GM21360 (cell line): ENCODE results near the gene SRPK2.

Experiments used
- ATAC-seq: cut with Tn5 transposase; IDR thresholded peaks from one replicate; pipeline ENCODE4 v1.9.1; 2021; ENCODE audit warnings: mild to moderate bottlenecking, moderate library complexity; ENCODE audit not compliant: unreplicated experiment

SRPK2 gene

DNA sequence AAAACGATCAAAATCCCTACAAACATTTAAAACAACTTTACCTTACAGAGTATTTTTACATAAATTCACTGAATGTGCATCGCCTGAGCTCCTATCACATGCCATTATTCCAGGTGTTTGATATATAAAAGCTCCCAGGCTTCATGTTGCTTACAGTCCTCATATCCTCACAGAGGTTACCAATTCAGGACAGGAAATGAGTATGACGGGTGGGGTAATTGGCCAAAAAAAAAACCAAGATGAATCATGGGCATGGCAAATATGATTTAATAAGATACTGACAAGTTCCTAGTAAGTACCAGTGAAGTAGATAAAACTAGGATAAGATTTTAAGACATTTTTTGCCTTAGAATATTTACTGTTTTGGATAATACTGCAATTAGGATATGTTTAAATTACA is 238.9 kb downstream of the SRPK2 start:
- ATAC-seq, result no peak

DNA sequence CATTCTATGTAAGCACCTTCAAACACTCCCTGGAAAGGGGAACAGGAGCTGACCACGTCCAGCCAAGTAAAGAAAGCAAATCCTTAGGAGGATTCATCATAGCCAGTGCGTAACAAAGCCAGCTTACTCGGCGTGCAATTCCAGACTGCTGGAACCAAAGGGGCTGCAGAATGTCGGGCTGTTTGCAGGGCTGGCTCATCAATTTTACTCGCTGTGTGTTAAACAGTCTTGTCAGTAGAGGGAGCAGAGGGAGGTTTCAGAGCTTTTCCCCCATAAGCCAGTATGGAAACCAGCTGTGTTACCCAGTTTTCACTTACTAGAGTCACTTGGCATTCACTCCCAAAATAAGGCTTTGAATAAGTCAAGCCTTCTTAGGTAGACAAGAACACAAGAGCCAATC is 247.7 kb downstream of the SRPK2 start:
- ATAC-seq, result no peak

DNA sequence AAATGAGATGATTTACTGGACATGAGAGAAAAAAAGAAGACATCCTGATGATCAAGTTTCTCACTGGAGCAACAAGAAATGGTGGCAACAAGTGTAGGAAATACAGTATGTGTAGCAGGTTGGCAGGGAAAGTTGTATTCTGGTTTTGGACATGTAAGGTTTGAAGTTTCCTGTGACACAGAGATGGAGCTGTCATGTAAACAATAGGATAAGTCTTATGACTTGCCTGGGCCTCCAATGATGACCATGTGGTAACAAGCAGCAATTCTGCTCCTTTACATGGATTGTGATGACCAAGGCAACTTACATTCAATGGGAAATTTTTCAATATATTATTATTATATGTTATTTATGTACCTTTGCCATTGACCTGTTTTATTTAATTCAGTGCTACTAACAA is 249.3 kb downstream of the SRPK2 start:
- no peak for ATAC-seq

DNA sequence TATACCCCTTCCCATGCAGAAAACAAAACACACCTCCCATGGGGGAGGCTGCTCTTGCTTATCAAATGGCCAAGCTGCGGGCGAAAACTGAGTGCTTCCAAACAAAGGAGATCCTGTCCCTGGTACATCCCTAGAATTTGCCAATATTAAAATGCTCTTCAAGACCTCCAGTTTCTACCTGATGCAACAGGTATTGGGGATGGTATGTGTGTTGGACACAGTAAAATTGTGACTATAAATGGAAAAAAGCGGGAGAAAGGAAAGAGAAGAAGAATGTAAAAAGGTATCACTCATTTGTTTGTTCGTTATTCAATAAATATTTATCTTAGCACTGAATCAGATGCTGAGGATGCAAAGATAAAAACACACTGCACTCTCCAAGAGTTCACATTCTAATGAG is 250.8 kb downstream of the SRPK2 start:
- ATAC-seq, result no peak

DNA sequence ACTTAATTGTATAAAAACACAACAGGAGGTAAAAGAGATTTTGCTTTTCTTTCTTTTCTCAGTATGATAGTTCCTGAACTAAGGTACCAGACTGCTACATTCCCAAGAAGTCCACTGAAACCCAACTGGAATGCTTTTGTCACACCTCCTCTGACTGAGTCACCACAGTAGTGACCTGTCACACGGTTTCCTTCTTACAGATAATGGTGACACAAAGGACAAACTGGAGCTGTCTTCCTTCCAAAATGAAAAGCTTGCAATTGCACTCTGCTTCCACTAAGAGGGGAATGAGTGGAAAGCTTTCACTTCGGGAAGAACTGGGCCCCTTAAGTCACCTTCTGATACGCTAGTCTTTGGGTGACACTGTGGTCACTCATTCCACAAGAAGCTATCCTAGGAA is 252.5 kb downstream of the SRPK2 start:
- ATAC-seq, result no peak

DNA sequence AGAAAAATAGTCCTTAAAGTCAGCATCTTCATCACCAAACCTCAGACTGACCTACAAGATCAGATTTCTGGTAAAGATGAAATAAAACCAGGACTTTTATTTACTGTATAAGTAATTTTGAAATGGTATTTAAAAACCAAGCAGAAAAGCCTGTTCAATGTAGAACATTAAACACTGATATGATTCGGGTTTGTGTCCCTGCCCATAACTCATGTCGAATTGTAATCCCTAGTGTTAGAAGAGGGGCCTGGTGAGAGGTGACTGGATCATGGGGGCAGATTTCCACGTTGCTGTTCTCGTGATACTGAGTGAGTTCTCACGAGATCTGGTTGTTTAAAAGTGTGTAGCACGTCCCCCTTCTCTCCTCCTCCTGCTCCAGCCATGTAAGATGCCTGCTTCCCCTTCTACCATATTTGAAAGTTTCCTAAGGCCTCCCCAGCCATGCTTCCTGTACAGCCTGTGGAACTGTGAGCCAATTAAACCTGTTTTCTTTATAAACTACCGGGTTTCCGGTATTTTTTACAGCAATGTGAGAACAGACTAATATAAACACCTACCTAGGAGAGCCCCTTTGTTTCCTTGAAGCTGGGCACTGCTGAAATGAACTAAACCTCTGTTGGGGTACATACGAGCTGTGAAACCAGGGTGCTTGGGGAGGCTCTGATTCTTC is 254.6 kb downstream of the SRPK2 start:
- no peak for ATAC-seq

DNA sequence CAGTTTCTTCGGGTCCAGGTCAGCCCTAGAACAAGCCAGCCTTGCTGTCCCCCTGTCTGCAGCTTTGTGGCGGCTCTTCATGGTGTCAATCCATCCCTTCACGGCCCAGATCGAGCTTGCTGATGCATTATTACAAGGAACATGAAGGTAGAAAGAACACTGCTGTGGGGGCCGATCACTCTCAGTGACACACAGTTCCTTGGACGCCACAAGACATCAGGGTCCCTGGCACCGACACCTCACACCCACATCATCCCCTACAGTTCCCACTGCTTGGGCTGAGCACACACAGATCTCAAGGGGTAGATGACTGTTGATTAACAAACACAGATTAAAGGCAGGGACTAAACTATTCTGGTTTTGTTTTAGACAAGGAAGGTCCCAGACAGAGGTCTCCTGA is 255.4 kb downstream of the SRPK2 start:
- no peak for ATAC-seq

DNA sequence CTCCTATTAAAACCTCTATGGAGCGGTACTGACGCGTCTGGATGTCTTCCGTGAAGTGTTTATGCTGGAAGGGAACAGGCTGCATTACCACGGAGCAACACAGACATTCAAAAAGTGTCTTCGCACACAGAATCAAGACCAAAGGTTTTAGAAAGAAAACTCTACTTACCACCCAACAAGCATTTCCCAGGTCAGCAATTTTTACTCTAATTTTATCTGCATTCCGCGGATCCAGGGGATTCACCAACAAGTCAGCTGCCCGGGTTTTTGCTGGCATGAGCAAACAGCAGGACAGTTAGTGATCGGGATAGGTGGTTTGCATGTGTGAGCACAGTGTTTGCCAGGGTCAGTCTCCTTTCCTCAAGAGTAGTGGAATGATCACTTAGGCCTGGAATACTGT is 255.9 kb downstream of the SRPK2 start:
- ATAC-seq, result no peak

DNA sequence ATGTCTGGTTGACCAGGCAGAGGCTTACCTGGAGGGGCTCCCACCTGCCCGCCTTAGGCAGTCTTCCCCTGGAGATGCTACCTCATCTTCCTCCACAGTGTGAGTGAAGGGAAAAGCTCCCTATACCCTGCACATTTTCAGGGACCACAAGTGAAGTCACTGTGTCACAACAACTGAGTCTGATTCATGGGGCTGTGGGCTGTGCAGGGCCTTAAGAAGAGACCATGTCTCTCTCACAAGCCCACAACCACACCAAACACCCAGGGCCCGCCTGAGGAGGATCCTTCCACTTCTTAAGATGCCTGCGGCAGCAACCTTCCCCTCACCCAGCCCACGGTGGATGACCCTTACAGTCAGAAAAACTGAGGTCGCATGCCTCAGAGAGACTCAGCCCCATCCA is 256.4 kb downstream of the SRPK2 start:
- ATAC-seq, result no peak

DNA sequence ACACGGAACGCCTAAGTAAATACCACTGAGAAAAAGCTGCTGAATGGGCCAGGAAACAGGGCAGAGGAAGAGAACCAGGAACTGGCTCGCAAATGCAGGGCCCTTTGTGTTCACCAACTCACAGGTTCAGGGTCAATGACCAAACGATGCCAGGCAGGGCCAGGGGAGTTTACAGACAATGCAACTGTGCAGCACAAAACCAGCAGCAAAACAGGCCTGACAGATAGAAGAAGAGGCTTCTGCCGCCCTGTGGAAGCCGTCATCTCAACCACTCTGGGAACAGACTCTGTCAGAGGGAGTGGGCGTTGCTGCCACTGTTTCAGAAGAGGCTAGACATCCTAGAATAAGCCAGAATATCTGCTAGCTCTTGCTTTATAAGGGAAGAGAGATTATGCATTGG is 256.8 kb downstream of the SRPK2 start:
- no peak for ATAC-seq

DNA sequence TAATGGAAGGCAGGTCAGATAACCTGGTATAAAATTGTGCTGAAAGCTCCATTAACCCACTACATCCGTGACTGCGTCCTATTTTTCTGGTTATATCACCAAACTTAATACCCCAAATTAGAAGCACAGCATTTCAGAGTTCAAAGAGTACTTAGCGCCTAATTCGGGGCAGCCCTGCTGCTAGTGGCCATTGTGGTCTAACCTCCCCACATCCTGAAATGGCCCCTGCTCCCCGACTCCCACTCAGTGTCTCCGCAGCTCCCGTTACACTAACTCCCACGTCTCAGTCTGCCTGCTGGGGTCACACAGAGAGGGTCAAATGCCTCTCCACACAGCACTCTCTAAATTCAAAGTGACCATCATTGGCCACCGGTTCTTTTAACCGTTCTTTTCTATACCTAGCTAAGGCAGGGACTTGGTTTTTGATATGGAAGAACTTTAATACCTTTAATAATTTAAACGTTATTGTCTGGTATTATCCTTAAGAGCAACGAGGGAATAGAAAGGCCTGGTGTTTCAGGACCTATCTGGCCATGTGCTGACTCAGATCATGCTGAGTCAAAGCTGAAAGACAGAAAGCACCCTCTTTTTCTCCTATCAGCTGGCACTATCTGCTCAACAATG is 257.6 kb downstream of the SRPK2 start:
- ATAC-seq, result peak; percentile 60

DNA sequence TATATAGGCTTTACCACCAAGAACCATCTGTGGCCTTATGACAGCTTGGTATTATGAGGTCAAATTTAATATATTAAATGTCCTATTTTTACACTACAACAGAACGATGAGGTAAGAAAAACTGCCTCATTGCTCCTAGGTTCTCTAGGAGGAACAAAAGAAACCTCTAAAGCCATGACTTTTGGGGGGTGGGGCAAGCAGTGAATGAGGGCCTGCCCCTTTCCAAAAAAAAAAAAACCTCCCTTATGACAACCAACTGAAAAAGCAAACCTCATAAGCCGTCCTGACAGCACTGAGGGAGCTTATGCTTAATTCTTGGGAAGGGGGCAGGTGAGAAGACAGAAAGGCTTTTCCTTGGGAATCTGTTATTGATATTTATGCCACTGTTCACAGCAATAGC is 258.1 kb downstream of the SRPK2 start:
- ATAC-seq, result no peak

DNA sequence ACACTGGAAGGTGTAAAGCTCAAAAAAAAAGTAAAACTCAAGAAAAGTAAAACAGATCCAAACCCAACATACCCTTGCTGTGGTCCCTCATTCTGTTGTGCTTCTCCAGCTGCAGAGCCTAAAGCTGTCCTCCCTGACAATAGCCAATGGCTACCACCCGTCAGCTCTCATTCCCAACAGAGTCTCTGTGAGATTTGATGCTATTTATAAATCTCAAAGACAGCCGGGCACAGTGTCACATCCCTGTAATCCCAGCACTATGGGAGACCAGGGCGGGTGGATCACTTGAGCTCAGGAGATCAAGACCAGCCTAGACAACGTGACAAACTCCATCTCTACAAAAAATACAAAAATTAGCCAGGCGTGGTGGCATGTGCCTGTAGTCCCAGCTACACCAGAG is 258.7 kb downstream of the SRPK2 start:
- ATAC-seq, result no peak

DNA sequence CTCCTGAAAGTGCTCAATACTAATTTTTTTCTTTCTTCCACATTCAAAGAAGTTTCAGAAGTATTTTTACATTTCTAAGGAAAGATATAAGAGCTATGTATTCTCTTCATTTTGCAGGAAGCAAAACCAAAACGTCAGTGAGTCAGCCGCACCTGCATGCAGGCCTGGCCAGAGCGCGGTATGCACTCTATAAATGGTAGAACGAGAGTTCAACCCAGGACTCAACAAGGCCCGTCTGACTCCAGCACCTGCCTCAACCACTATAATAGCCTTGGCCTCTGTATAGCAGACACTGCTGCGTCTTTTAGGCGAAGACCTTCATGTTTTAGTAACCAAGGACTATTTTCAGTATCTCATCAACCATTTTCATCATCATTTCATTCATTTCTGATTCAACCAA is 261.5 kb downstream of the SRPK2 start:
- ATAC-seq, result no peak

DNA sequence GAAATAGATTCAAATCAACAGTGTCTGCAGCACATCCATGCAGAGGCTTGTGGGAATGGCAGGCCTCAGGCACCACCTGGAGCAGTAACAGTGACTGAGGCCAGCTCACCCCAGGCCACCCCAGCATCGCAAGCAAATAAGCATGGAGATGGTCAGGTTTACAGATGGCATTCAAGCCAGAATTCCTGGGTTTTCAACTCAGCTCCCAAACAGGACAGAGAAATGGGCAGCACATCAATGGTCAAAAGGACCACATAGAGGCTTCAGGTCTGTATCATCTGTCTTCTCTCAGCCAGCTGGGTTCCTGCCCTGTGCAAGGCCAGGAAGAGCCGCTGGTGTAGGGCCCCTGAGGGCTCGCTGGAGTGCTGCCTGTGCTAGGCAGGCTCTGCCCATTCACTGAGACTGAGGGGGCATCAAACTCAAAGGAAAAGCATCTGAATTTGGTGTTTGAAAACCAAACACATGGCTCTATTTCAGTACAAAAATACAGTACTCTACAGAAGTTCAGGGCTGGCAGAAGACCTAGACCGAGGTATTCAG is 262.2 kb downstream of the SRPK2 start:
- no peak for ATAC-seq

DNA sequence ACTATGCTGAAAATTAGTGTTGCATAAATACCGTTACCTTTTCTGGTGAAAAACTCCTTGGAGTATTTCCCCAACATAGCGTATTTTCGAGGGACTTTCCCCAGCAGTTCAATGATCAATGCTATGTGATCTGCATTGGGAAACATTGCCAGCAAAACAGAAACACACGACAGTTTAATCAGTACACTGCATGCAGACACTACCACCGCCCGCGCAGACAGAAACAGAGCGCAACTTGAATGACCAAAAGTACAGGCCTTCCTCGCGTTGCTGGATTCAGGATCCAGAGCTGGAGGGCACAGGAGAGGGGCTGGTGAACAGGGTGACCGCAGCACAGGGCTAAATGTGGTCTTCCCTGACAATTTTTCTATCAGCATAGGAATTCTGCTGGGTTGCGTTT is 263.0 kb downstream of the SRPK2 start:
- ATAC-seq, result no peak

DNA sequence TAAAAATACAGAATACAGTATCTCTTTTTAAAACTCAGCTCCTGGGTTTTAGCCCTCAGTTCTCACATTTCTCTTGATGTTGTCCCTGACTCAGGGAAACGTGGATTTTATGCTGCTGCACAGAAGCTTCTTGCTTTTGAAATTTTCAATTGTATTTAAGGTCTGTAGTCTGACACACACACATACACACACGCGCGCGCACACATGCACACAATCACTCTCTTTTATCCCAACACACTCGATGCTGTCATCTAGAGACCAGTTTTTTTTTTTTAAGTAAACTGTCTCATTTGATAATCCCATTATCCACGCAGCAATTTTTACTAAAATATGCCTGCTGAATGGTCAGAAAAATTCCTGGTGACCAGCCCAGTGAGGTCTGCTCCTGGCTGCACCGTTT is 266.1 kb downstream of the SRPK2 start:
- no peak for ATAC-seq

DNA sequence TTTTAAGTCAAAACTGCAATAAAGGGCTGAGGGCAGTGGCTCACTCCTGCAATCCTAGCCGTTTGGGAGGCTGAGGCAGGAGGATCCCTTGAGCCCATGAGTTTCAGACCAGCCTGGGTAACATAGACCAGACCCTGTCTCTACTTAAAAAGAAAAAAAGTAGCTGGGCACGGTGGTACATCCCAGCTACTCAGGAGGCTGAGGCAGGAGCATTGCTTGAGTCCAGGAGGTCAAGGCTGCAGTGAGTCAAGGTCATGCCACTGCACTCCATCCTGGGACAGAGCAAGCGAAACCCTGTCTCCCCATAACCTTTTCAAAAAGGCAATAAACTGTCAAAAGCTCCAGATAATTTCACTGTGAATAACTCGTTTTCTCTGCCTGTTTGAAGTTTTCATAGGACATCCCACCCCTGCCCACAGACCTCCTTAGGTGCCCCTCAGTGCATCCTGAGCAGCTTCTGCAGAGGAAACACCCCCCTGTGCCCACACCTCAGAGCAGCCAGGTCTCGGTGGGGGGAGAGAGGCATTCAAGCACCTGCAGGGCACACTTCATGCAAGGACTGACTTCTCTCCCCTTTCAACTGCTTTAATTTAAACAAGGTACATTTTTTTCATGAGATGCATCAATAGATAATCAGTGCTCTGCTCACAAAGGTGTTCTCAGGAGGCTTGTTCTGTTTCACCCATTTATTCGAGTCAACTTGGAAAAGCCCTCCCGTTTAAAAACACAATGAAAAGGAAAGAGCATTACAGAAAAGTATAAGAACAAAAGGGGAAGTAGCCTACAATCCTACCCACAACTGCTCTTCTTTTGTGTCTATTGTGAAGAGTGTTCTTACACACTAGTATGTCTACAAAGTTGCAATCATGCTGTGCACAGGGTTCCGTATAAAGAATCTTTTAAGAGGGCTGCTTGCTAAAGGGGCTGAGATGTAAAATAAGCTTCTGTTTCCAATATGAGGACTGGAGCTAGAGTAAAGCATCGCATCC is 269.8 kb downstream of the SRPK2 start:
- no peak for ATAC-seq

DNA sequence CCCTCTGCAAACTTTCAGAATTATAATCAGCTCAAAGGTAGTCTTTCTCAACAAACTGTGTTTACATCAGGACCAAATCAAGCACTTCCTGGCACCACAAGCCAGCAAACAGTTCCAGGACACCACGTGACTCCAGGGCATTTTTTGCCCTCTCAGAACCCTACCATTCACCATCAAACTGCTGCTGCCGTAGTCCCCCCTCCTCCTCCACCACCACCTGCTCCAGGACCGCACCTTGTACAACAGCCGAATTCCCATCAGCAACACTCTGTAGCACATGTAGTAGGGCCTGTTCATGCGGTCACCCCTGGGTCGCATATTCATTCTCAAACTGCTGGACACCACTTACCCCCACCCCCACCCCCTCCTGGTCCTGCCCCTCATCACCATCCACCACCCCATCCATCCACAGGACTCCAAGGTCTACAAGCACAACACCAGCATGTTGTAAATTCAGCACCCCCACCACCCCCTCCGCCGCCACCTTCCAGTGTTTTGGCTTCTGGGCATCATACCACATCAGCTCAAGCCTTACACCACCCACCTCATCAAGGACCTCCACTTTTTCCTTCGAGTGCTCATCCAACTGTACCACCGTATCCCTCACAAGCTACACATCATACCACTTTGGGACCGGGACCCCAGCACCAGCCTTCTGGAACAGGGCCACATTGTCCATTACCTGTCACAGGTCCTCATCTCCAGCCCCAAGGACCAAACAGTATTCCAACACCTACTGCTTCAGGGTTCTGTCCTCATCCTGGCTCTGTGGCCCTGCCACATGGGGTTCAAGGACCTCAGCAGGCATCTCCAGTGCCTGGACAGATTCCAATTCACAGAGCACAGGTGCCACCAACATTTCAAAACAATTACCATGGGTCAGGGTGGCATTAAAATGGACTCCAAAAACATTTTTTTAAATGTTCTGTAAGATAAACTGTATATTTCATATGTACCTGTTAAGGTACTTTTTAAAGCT is 276.0 kb downstream of the SRPK2 start:
- ATAC-seq, result no peak

DNA sequence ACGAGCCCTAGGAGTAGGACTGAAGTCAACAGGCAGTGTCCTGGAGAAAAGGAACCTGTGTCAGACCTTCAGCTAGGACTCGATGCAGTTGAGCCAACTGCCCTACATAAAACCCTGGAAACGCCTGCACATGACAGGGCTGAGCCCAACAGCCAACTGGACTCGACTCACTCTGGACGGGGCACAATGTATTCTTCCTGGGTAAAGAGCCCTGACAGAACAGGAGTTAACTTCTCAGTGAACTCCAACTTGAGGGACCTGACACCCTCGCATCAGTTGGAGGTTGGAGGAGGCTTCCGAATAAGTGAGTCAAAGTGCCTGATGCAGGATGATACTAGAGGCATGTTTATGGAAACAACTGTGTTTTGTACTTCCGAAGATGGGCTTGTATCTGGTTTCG is 281.3 kb downstream of the SRPK2 start:
- no peak for ATAC-seq
